ENCODE data around the gene PDLIM1. TPM values are rescaled to one million over a fixed set of nuclear protein-coding genes. Genes with fewer than 3 reads are reported as not detected.
A peak's percentile ranks its signal among the peaks of the same experiment; 100 is the strongest.
"Not testable (repeated sequence)": the region's sequence is repeated elsewhere in the genome, so short reads cannot be mapped to it uniquely, and the experiment has no call there.

The PDLIM1 gene
- total and polyA plus RNA-seq, 2 donors (not counting 1 experiment from before 2014, with no cell fraction given), result 24.3 to 390 TPM

DNA sequence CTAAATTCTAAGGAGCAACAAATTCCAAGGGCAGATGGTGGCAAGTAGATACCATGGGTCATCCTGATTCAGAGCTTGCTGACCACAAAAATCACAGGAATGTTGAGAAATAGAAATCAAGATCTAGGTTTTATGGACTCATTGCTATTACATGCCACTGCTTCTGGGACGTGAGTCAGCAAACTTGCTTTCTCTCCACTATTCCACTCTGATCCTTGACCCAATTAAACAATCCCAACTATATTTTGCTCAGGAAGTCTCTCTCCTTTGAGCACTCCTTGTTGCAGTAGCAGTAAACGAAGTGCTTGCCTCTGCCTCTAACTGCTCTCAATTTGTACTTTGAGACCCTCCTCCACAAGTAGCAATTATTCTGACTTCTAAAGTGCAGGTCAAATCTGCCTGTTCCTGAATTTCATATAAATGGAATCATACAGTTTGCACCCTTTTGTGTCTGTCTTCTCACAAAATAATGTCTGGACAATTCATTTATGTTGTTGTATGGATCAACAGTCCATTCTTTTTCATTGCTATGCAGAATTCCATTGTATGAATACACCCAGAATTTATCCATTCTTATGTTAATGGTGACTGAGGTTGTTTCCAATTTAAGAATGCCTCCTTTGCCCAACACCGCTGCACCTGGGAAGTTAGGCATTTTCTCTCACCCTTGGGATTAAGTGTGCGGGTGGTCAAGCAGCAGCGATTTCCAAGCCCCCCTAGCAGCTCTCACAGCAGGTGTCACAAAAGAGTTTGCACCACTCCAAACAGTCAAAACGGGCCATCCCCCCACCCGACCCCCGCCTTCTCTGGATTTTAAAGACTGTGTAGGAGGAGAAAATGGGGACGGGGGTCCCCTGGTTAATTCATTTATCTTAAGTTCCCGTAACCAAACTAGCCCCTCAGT is 60.8 kb downstream of the PDLIM1 start:
- Histone ChIP-seq H3K4me3 (replicated peaks in 1 of 4; ENCODE audit: control extremely low read depth in 1 of 4, insufficient read depth in 1 of 4, low read depth in 3 of 4, low read length in 4 of 4) (peak overlapping the region in 2 of 4 experiments; percentile 23 to 46), H4K20me1 (ENCODE audit: control insufficient read depth, extremely low read depth, insufficient read depth, low read length) (no peaks in the 10 kb centered on the region), H3K27ac (ENCODE audit: insufficient read depth, low read length) (peak overlapping the region; percentile 86), H3K9me3 (ENCODE audit: control insufficient read depth, insufficient read depth, low read depth, low read length) (no peaks in the 10 kb centered on the region), H3K27me3 (ENCODE audit: control insufficient read depth, insufficient read depth, low read length) (no peaks in the 10 kb centered on the region), H3K4me1 (ENCODE audit: control insufficient read depth, extremely low read depth, insufficient read depth, low read length) (peaks cover 9% of the 10 kb centered on the region), H3K9ac (ENCODE audit: insufficient read depth, low read length) (no peak overlapping the region), H3K36me3 (ENCODE audit: control insufficient read depth, insufficient read depth, low read length) (peaks cover 4% of the 10 kb centered on the region), H2AFZ (ENCODE audit: low read length) (no peak overlapping the region), H3K79me2 (ENCODE audit: control insufficient read depth, insufficient read depth, low read length) (no peaks in the 10 kb centered on the region), H3K4me2 (ENCODE audit: extremely low read depth, insufficient read depth, low read length) (peak overlapping the region; percentile 23)
- TF ChIP-seq CTCF (conservative IDR thresholded peaks at IDR 0.05 in 1 of 2, IDR thresholded peaks at IDR 0.05 in 1 of 2; ENCODE audit: low read depth in 1 of 2, low read length in 2 of 2), result no peak
- TF ChIP-seq EZH2 (IDR thresholded peaks at IDR 0.05; ENCODE audit: low read length, missing control alignments), result no peak
- peak; percentile 94 to 99 for DNase-seq (ENCODE audit: low read depth in 2 of 2)

GRCh38 chr10:95228934-95229723 is 61.7 kb downstream of the PDLIM1 start:
- not testable (repeated sequence) for H3K4me3 ChIP-seq (replicated peaks in 1 of 4; ENCODE audit: control extremely low read depth in 1 of 4, insufficient read depth in 1 of 4, low read depth in 3 of 4, low read length in 4 of 4); H3K9me3 ChIP-seq (ENCODE audit: control insufficient read depth, insufficient read depth, low read depth, low read length); H3K4me1 ChIP-seq (ENCODE audit: control insufficient read depth, extremely low read depth, insufficient read depth, low read length); H3K79me2 ChIP-seq (ENCODE audit: control insufficient read depth, insufficient read depth, low read length); H3K9ac ChIP-seq (ENCODE audit: insufficient read depth, low read length); DNase-seq (ENCODE audit: low read depth in 2 of 2); H4K20me1 ChIP-seq (ENCODE audit: control insufficient read depth, extremely low read depth, insufficient read depth, low read length); H2AFZ ChIP-seq (ENCODE audit: low read length); H3K36me3 ChIP-seq (ENCODE audit: control insufficient read depth, insufficient read depth, low read length); H3K27me3 ChIP-seq (ENCODE audit: control insufficient read depth, insufficient read depth, low read length)
- peak overlapping the region; percentile 86 for H3K27ac ChIP-seq (ENCODE audit: insufficient read depth, low read length)
- H3K4me2 ChIP-seq (ENCODE audit: extremely low read depth, insufficient read depth, low read length), result peak overlapping the region; percentile 23

DNA sequence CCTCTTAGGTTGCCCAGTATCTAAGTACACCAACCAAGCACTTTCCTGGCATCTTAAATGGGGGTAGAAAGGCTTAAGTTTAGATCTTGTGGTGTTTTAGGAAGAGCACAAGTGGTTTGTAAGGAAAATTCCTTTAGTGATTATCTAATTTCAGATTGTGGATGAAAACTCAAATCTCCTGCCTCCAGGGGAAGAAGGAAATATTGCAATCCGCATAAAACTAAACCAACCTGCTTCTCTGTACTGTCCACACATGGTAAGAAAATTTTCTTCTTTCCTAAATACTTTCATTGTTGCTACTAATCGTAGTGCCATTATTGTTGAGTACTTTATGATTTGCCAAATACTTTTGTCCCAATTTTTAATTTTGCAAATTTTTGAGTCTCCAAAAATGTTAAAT is 65.7 kb downstream of the PDLIM1 start:
- H3K4me2 ChIP-seq (ENCODE audit: extremely low read depth, insufficient read depth, low read length), result no peak overlapping the region
- H3K27ac ChIP-seq (ENCODE audit: insufficient read depth, low read length), result no peak overlapping the region
- H3K9ac ChIP-seq (ENCODE audit: insufficient read depth, low read length), result no peak overlapping the region
- TF ChIP-seq EZH2 (IDR thresholded peaks at IDR 0.05; ENCODE audit: low read length, missing control alignments) (no peak), CTCF (conservative IDR thresholded peaks at IDR 0.05 in 1 of 2, IDR thresholded peaks at IDR 0.05 in 1 of 2; ENCODE audit: low read depth in 1 of 2, low read length in 2 of 2) (no peak)
- no peaks in the 10 kb centered on the region for H3K79me2 ChIP-seq (ENCODE audit: control insufficient read depth, insufficient read depth, low read length)
- no peaks in the 10 kb centered on the region for H4K20me1 ChIP-seq (ENCODE audit: control insufficient read depth, extremely low read depth, insufficient read depth, low read length)
- no peaks in the 10 kb centered on the region for H3K36me3 ChIP-seq (ENCODE audit: control insufficient read depth, insufficient read depth, low read length)
- no peaks in the 10 kb centered on the region for H3K27me3 ChIP-seq (ENCODE audit: control insufficient read depth, insufficient read depth, low read length)
- no peaks in the 10 kb centered on the region for H3K9me3 ChIP-seq (ENCODE audit: control insufficient read depth, insufficient read depth, low read depth, low read length)
- H3K4me1 ChIP-seq (ENCODE audit: control insufficient read depth, extremely low read depth, insufficient read depth, low read length), result peaks cover 5% of the 10 kb centered on the region
- H3K4me3 ChIP-seq (replicated peaks in 1 of 4; ENCODE audit: control extremely low read depth in 1 of 4, insufficient read depth in 1 of 4, low read depth in 3 of 4, low read length in 4 of 4), result no peak overlapping the region
- DNase-seq (ENCODE audit: low read depth in 2 of 2), result no peak
- no peak overlapping the region for H2AFZ ChIP-seq (ENCODE audit: low read length)
